Vagina (tissue), 2 donors: ENCODE data around the gene B4GALT4. TPM values are rescaled to one million over a fixed set of nuclear protein-coding genes. Genes with fewer than 3 reads are reported as not detected.
A peak's percentile ranks its signal among the peaks of the same experiment; 100 is the strongest.
"Not testable (repeated sequence)": the region's sequence is repeated elsewhere in the genome, so short reads cannot be mapped to it uniquely, and the experiment has no call there.

Experiments used
- DNase-seq, 2 donors: peaks; one replicate each; pipeline ENCODE4 v3.0.0-alpha.2; 2017; ENCODE audit errors: extremely low spot score in 2 of 2
- H3K27ac ChIP-seq: fragments of 200-600 bp; sonication (generic); one replicate; pipeline ENCODE4 v1.5.1; 2019
- H3K27me3 ChIP-seq: fragments of 200-600 bp; sonication (generic); one replicate; pipeline ENCODE4 v1.5.1; 2019
- H3K36me3 ChIP-seq, 2 donors: fragments of 200-600 bp; sonication (generic); one replicate each; pipeline ENCODE4 v1.5.1; 2017 to 2019
- H3K4me1 ChIP-seq: fragments of 200-600 bp; sonication (generic); one replicate; pipeline ENCODE4 v1.5.1; 2019
- H3K4me3 ChIP-seq, 2 donors: fragments of 200-600 bp; sonication (generic); 1 replicate in 1 of 2; 2 replicates in 1 of 2; pipeline ENCODE4 v1.5.1; 2016 to 2019
- H3K9me3 ChIP-seq: fragments of 200-600 bp; sonication (generic); one replicate; pipeline ENCODE4 v1.5.1; 2019
- POLR2A ChIP-seq, 2 donors: fragments of 450-650 bp; IDR thresholded peaks; one replicate each; pipeline ENCODE4 v1.6.1; 2017; ENCODE audit warnings: antibody characterized with exemption in 2 of 2, mild to moderate bottlenecking in 2 of 2, moderate library complexity in 2 of 2
- POLR2AphosphoS5 ChIP-seq, 2 donors: sonication (generic); formaldehyde crosslinking; IDR thresholded peaks; one replicate each; pipeline ENCODE4 v1.9.0; 2017; ENCODE audit warnings: antibody characterized with exemption in 2 of 2, mild to moderate bottlenecking in 2 of 2, low read depth in 1 of 2; ENCODE audit not compliant: insufficient read depth in 1 of 2
- intact Hi-C: fragments of 100-400 bp; cut with DNase I; formaldehyde crosslinking; loops from one replicate; pipeline ENCODE4 v1.15.1; 2023
- total RNA-seq: library from RNA; depleted of rRNA; stranded (reverse); fragments of >200 nt; gene quantifications from one replicate; pipeline ENCODE4 v1.2.3, GENCODE V29; 2016
- TF ChIP-seq, protein P1 (sequence below), 3 experiments: fragments of 450-650 bp in 2 of 3; fragments of 200-600 bp in 1 of 3; sonication (generic) in 1 of 3; IDR thresholded peaks; one replicate each; pipeline ENCODE4 v1.5.1; 2017 to 2019; ENCODE audit warnings: antibody characterized with exemption in 3 of 3, mild to moderate bottlenecking in 2 of 3, moderate library complexity in 2 of 3

The B4GALT4 gene
- total RNA-seq, 1 donor from 2014 or later, result 12.0 TPM

DNA sequence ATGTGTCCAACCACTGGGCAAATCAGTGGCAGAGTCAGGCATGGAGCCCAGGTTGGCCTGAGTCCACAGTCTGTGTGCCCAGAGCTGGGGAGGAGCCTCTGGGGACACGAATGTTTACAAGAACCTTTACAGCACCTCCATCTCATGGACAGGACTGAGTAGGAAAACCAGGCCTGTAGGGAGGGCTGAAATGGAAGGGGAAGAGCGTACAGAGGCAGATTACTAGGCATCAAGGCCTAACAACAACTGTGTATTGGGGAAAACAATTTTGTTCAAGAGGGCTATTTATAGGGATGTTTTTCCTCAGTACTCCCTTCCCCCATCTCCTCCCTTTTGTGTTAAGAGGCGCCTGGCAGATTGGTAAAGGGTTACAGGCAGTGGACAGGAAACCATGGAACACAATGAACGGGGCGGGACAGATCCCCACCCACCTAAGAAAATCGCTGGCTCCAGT lies 38.5 kb upstream of the B4GALT4 start:
- H3K27ac ChIP-seq, result no peak overlapping the region
- TF ChIP-seq POLR2A (IDR thresholded peaks at IDR 0.05) (no peak), POLR2AphosphoS5 (IDR thresholded peaks at IDR 0.05; ENCODE audit: insufficient read depth in 1 of 2, low read depth in 1 of 2) (peak in 1 of 2 donors; percentile 41)
- intact Hi-C loops, result loop anchor here (5.0 kb wide), 1 partner anchor 78 kb away; no protein-coding TSS in a partner anchor
- H3K36me3 ChIP-seq, result no peaks in the 10 kb centered on the region
- no peak for DNase-seq
- H3K27me3 ChIP-seq, result no peaks in the 10 kb centered on the region
- peaks cover 10% of the 10 kb centered on the region for H3K4me1 ChIP-seq
- no peaks in the 10 kb centered on the region for H3K9me3 ChIP-seq
- no peak overlapping the region for H3K4me3 ChIP-seq

DNA sequence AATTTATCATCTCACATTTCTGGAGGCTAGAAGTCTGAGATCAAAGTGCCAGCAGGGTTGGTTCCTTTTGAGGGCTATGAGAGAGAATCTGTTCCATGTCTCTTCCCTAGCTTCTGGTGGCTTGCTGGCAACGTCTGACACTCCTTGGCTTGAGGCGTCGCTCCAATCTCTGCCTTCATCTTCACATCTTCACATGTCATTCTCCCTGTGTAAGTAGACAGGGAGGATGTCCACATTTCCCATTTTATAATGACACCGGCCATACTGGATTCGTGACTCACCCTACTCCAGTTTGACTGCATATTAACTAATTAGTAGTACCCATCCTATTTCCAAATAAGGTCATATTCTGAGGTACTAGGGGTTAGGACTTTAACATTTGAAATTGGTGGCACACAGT lies 36.0 kb upstream of the B4GALT4 start:
- Histone ChIP-seq H3K36me3 (no peaks in the 10 kb centered on the region), H3K27me3 (no peaks in the 10 kb centered on the region), H3K4me1 (peaks cover 10% of the 10 kb centered on the region), H3K27ac (no peak overlapping the region), H3K4me3 (no peak overlapping the region), H3K9me3 (no peaks in the 10 kb centered on the region)
- intact Hi-C loops, result loop anchor here (5.0 kb wide), 1 partner anchor 81 kb away; no protein-coding TSS in a partner anchor
- DNase-seq, result no peak
- TF ChIP-seq, protein P1, sequence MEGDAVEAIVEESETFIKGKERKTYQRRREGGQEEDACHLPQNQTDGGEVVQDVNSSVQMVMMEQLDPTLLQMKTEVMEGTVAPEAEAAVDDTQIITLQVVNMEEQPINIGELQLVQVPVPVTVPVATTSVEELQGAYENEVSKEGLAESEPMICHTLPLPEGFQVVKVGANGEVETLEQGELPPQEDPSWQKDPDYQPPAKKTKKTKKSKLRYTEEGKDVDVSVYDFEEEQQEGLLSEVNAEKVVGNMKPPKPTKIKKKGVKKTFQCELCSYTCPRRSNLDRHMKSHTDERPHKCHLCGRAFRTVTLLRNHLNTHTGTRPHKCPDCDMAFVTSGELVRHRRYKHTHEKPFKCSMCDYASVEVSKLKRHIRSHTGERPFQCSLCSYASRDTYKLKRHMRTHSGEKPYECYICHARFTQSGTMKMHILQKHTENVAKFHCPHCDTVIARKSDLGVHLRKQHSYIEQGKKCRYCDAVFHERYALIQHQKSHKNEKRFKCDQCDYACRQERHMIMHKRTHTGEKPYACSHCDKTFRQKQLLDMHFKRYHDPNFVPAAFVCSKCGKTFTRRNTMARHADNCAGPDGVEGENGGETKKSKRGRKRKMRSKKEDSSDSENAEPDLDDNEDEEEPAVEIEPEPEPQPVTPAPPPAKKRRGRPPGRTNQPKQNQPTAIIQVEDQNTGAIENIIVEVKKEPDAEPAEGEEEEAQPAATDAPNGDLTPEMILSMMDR (IDR thresholded peaks at IDR 0.05), result no peak
- TF ChIP-seq POLR2A (IDR thresholded peaks at IDR 0.05) (no peak), POLR2AphosphoS5 (IDR thresholded peaks at IDR 0.05; ENCODE audit: insufficient read depth in 1 of 2, low read depth in 1 of 2) (no peak)

DNA sequence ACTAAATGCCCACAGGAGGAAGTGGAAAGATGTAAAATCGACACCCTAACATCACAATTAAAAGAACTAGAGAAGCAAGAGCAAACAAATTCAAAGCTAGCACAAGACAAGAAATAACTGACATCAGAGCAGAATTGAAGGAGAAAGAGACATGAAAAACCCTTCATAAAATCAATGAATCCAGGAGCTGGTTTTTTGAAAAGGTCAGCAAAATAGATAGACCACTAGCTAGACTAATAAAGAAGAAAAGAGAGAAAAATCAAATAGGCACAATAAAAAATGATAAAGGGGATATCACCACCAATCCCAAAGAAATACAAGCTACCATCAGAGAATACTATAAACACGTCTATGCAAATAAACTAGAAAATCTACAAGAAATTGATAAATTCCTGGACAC lies 29.5 kb upstream of the B4GALT4 start:
- DNase-seq, H3K9me3 ChIP-seq, H3K27ac ChIP-seq, H3K4me3 ChIP-seq, H3K27me3 ChIP-seq, H3K4me1 ChIP-seq, H3K36me3 ChIP-seq, intact Hi-C loops: not testable (repeated sequence)

DNA sequence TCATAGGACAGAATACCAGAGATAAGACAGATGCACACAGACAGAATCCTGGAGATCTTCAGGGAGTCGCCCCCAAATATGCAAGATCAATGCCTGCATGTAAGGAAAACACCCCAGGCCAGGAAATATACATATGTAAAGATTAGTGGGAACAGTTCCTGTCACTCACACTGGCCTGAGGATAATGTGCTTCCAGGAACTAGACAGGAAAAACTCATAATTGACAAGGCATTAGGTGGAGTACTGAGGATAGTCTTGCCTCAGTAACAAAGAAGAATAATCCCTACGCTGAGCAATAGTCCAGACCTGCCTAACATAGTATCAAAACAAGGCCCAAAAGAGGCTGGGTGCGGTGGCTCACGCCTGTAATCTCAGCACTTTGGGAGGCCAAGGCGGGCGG lies 20.4 kb upstream of the B4GALT4 start:
- DNase-seq, result no peak
- Histone ChIP-seq H3K27ac (no peak overlapping the region), H3K4me1 (peaks cover 7% of the 10 kb centered on the region), H3K27me3 (no peaks in the 10 kb centered on the region), H3K36me3 (no peaks in the 10 kb centered on the region), H3K4me3 (no peak overlapping the region), H3K9me3 (no peaks in the 10 kb centered on the region)
- TF ChIP-seq, protein P1 (IDR thresholded peaks at IDR 0.05), result no peak
- TF ChIP-seq POLR2A (IDR thresholded peaks at IDR 0.05), result no peak
- TF ChIP-seq POLR2AphosphoS5 (IDR thresholded peaks at IDR 0.05; ENCODE audit: insufficient read depth in 1 of 2, low read depth in 1 of 2), result no peak
- intact Hi-C loops, result no loop called here

DNA sequence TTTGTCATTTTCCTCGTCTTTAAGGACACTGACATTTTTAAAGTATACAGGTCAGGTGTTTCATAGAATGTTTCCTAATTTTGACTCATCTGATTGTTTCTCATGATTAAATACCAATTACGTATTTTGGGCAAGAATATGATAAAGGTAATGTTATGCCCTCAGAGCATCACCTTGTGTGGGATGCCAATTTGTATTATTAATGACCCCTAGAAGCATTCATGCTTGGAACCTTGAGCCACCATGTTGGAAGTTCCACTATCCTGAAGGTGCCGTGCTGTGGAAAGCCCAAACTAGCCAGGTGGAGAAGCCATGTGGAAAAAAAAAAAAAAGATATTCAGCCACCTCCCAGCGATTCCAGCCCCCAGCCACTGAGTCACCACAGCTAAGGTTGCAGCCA lies 19.1 kb upstream of the B4GALT4 start:
- no peaks in the 10 kb centered on the region for H3K36me3 ChIP-seq
- peaks cover 7% of the 10 kb centered on the region for H3K4me1 ChIP-seq
- H3K27ac ChIP-seq, result no peak overlapping the region
- no peak for TF ChIP-seq POLR2AphosphoS5 (IDR thresholded peaks at IDR 0.05; ENCODE audit: insufficient read depth in 1 of 2, low read depth in 1 of 2)
- no peak for DNase-seq
- H3K27me3 ChIP-seq, result no peaks in the 10 kb centered on the region
- intact Hi-C loops, result no loop called here
- no peak overlapping the region for H3K4me3 ChIP-seq
- no peaks in the 10 kb centered on the region for H3K9me3 ChIP-seq

DNA sequence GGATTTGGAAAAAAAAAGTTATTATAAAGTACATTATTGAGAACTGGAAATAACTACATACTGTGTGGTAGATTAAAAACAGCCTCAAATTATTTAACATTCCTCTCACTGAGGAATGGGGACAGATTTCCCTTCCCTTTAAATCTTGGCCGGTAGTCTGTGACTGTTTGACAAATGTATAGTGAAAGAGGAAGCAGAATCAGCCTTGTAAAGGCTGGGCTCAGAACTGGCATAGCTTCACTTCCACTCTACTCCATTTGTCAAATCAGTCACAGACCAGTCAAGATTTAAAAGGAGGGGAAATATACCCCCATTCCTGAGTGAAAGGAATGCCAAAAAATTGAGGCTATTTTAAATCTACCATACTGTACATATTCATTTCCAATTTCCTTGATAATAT lies 18.2 kb upstream of the B4GALT4 start:
- Histone ChIP-seq H3K4me3 (no peak overlapping the region), H3K36me3 (no peaks in the 10 kb centered on the region), H3K9me3 (no peaks in the 10 kb centered on the region), H3K27me3 (no peaks in the 10 kb centered on the region), H3K4me1 (peaks cover 7% of the 10 kb centered on the region), H3K27ac (no peak overlapping the region)
- DNase-seq, result no peak
- TF ChIP-seq, protein P1 (IDR thresholded peaks at IDR 0.05), result no peak
- no peak for TF ChIP-seq POLR2AphosphoS5 (IDR thresholded peaks at IDR 0.05; ENCODE audit: insufficient read depth in 1 of 2, low read depth in 1 of 2)
- TF ChIP-seq POLR2A (IDR thresholded peaks at IDR 0.05), result no peak
- intact Hi-C loops, result no loop called here
